Nephron (organoid): ENCODE measurements around the gene DOCK2.

Experiments used
- H3K27ac Mint-ChIP-seq, 3 experiments: 2 replicates each; pipeline ENCODE4 v1.8.0; 2020; ENCODE audit warnings: mixed read lengths in 3 of 3, mild to moderate bottlenecking in 2 of 3, moderate library complexity in 1 of 3
- H3K27me3 Mint-ChIP-seq: 2 replicates; pipeline ENCODE4 v1.8.0; 2021; ENCODE audit warnings: low read depth, mild to moderate bottlenecking, moderate library complexity, mixed read lengths
- H3K36me3 Mint-ChIP-seq: 2 replicates; pipeline ENCODE4 v1.8.0; 2020; ENCODE audit warnings: low read depth, mixed read lengths
- H3K4me1 Mint-ChIP-seq: 2 replicates; pipeline ENCODE4 v1.8.0; 2020; ENCODE audit warnings: mixed read lengths
- H3K4me3 Mint-ChIP-seq, 3 experiments: 2 replicates each; pipeline ENCODE4 v1.8.0; 2020; ENCODE audit warnings: mild to moderate bottlenecking in 3 of 3, mixed read lengths in 3 of 3, moderate library complexity in 2 of 3
- H3K9me3 Mint-ChIP-seq: 2 replicates; pipeline ENCODE4 v1.8.0; 2020; ENCODE audit warnings: mixed read lengths
- CTCF ChIP-seq, 3 experiments: fragments of 200-600 bp; sonication (generic); IDR thresholded peaks; one replicate each; pipeline ENCODE4 v1.5.0; 2021; ENCODE audit warnings: antibody characterized with exemption in 3 of 3; ENCODE audit not compliant: unreplicated experiment in 3 of 3

The DOCK2 gene

DNA sequence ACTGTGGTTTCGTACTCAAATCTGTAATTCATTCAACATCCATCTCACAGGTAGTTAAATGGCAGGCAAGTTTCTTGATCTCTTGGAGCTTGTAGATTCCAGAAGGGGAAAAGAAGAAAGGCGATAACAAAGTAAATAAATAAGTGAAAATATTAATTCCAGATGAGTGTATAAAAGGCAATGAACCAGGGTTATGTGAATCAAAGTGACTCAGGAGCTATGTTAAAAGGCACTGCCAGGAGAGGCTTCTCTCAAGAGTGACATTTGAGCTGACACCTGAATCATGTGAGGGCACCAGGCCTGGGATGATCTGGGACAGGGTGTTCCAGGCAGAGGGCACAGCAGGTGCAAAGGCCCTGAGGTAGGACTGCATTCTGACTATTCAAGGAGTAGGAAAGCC, 45.0 kb downstream of the DOCK2 start:
- Mint-ChIP-seq H3K27me3 (peaks cover 14% of the 10 kb centered on the region), H3K27ac (no peak overlapping the region)

DNA sequence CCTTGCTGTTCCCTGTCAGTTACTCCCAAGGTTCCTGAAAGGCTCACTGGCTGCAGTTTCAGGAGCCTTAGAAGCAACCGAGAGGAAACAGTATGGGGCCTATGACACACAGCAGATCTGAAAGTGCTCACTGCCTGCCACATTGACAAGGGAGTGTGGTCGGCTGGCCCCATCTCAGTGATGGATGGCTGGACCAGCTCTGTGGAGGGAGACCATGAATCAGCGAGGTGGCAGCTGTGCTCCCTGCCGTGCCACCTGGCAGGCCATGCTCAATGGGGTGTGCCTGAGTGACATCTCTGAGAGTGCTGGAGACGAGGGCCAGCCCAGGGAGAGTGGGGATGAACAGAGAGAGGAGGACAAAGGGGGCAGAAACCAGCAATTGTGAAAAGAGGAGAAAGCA, 49.1 kb downstream of the DOCK2 start:
- H3K27ac Mint-ChIP-seq, result no peak overlapping the region
- no peaks in the 10 kb centered on the region for H3K9me3 Mint-ChIP-seq
- H3K36me3 Mint-ChIP-seq, result no peaks in the 10 kb centered on the region
- H3K4me1 Mint-ChIP-seq, result no peaks in the 10 kb centered on the region
- no peak overlapping the region for H3K4me3 Mint-ChIP-seq
- H3K27me3 Mint-ChIP-seq, result peaks cover 12% of the 10 kb centered on the region
- TF ChIP-seq CTCF (IDR thresholded peaks at IDR 0.05; ENCODE audit: unreplicated experiment in 3 of 3), result no peak

More for the DNA sequence above, 45.0 kb downstream of the DOCK2 start:
- Mint-ChIP-seq H3K36me3 (no peaks in the 10 kb centered on the region), H3K4me1 (no peaks in the 10 kb centered on the region), H3K4me3 (no peak overlapping the region), H3K9me3 (no peaks in the 10 kb centered on the region)
- TF ChIP-seq CTCF (IDR thresholded peaks at IDR 0.05; ENCODE audit: unreplicated experiment in 3 of 3), result no peak

DNA sequence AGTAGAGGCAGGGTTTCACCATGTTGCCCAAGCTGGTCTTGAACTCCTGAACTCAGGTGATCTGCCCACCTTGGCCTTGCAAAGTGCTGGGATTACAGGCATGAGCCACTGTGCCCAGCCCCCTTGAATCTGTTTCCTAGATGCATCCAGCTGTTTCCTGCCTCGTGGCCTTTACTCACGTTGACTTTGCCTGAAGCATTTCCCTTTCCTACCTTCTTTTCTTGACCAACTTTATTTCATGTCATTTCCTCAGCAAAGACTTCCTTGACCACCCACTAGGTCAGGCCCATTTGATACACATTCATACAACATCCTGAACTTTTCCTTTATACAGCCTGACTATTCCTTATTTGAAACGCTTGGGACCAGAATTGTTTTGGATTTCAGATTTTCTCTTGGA, 51.0 kb downstream of the DOCK2 start:
- H3K9me3 Mint-ChIP-seq, result no peaks in the 10 kb centered on the region
- peaks cover 19% of the 10 kb centered on the region for H3K27me3 Mint-ChIP-seq
- H3K27ac Mint-ChIP-seq, result no peak overlapping the region
- TF ChIP-seq CTCF (IDR thresholded peaks at IDR 0.05; ENCODE audit: unreplicated experiment in 3 of 3), result no peak
- H3K4me1 Mint-ChIP-seq, result no peaks in the 10 kb centered on the region
- no peaks in the 10 kb centered on the region for H3K36me3 Mint-ChIP-seq
- no peak overlapping the region for H3K4me3 Mint-ChIP-seq

GRCh38 chr5:169691471-169691870, 54.4 kb downstream of the DOCK2 start:
- Mint-ChIP-seq H3K4me1 (no peaks in the 10 kb centered on the region), H3K27me3 (peaks cover 27% of the 10 kb centered on the region), H3K4me3 (no peak overlapping the region), H3K9me3 (no peaks in the 10 kb centered on the region), H3K27ac (no peak overlapping the region), H3K36me3 (no peaks in the 10 kb centered on the region)
- TF ChIP-seq CTCF (IDR thresholded peaks at IDR 0.05; ENCODE audit: unreplicated experiment in 3 of 3), result no peak

DNA sequence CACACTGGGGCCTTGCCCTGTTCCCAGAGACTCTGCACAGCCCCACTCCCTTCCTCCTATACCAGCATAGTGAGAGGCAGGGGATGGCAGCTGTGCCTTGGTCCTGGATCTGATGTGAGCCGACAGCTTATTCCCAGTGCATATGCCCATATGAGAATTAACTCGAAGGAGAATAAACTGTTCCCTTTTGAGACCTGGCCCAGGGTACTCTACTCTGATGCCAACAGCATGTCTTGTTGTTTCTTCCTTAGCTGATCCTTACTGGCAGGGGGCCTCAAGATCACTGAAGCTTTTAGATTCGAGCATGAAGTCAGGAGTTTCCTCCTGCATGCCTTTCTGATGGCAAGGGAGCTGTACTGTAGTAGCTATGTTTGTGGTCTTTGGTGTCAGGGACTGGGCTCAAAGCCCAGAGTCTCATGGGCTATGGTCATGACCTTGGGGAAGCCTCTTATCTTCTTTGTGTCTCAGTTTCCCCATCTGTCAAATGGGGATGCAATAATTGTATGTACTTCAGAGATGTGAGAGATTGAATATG, 57.1 kb downstream of the DOCK2 start:
- peaks cover 33% of the 10 kb centered on the region for H3K27me3 Mint-ChIP-seq
- no peak overlapping the region for H3K27ac Mint-ChIP-seq
- no peaks in the 10 kb centered on the region for H3K4me1 Mint-ChIP-seq
- TF ChIP-seq CTCF (IDR thresholded peaks at IDR 0.05; ENCODE audit: unreplicated experiment in 3 of 3), result no peak
- H3K36me3 Mint-ChIP-seq, result no peaks in the 10 kb centered on the region
- no peaks in the 10 kb centered on the region for H3K9me3 Mint-ChIP-seq
- no peak overlapping the region for H3K4me3 Mint-ChIP-seq

DNA sequence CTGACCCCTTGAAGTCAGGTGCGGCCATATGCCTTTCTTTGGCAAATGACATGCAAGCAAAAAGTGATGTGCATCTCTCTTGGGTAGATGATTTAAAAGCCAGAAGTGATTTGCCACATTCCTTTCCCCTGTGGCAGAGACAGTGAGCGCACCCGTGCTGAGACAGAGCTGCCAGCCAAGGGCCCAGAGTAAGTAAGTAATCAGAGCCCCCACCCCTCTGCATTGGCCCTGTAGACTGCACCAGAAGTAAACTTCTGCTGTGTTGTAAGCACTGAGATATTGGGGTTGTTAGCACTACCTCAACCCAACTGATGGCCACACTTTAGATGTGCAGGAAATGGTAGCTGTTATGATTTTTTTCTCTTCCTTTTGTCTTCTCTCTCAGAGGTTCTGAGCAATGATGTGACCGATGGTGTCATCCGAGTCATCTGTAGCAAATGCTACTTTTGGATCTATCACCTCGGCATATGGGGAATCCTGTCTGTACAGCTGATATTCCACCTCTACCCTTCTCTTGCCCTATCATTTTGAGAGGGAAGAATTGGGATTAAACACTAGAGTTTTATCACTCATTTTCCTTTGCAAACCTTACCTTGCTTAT, 58.0 kb downstream of the DOCK2 start:
- H3K36me3 Mint-ChIP-seq, result no peaks in the 10 kb centered on the region
- peaks cover 33% of the 10 kb centered on the region for H3K27me3 Mint-ChIP-seq
- no peak for TF ChIP-seq CTCF (IDR thresholded peaks at IDR 0.05; ENCODE audit: unreplicated experiment in 3 of 3)
- H3K4me1 Mint-ChIP-seq, result no peaks in the 10 kb centered on the region
- no peak overlapping the region for H3K27ac Mint-ChIP-seq
- no peak overlapping the region for H3K4me3 Mint-ChIP-seq
- no peaks in the 10 kb centered on the region for H3K9me3 Mint-ChIP-seq
